Measurements from ENCODE around the gene BTRC.

DNA sequence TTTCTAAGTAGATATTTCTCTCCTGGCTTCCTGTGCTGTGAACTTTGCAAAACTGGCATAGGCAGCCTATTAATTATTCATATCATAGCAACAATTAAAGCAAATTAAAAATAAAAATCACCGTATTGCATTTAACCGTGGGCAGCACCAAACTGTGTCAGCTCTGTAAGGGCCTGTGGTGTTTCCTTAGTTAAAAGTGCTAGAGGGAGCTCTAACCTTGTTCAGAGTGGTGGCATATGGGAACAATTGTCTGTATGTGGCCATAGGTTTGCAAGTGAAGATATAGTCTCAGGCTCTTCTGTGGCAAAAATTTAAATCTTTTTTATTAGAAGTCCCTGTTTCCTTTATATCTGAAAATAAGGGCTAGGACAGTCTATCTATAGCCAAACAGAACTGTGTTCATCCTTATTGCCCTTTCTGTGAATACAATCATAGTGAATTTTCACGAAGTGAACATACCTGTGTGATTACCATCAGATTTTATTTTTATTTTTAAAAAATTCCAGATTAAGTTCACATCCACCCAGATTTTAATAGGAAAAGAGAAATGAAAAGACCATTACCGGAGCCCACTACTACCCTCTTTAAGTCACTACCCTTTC lies 141.5 kb downstream of the BTRC start:
- TF ChIP-seq, protein P1, sequence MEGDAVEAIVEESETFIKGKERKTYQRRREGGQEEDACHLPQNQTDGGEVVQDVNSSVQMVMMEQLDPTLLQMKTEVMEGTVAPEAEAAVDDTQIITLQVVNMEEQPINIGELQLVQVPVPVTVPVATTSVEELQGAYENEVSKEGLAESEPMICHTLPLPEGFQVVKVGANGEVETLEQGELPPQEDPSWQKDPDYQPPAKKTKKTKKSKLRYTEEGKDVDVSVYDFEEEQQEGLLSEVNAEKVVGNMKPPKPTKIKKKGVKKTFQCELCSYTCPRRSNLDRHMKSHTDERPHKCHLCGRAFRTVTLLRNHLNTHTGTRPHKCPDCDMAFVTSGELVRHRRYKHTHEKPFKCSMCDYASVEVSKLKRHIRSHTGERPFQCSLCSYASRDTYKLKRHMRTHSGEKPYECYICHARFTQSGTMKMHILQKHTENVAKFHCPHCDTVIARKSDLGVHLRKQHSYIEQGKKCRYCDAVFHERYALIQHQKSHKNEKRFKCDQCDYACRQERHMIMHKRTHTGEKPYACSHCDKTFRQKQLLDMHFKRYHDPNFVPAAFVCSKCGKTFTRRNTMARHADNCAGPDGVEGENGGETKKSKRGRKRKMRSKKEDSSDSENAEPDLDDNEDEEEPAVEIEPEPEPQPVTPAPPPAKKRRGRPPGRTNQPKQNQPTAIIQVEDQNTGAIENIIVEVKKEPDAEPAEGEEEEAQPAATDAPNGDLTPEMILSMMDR (IDR thresholded peaks at IDR 0.05) = no peak
- TF ChIP-seq POLR2A (IDR thresholded peaks at IDR 0.05) = no peak
